ENCODE results near the gene ADAMTS15. TPM values are rescaled to one million over a fixed set of nuclear protein-coding genes. Genes with fewer than 3 reads are reported as not detected.

The ADAMTS15 gene
- total RNA-seq, 1 donor from 2014 or later, result 9.9 TPM

DNA sequence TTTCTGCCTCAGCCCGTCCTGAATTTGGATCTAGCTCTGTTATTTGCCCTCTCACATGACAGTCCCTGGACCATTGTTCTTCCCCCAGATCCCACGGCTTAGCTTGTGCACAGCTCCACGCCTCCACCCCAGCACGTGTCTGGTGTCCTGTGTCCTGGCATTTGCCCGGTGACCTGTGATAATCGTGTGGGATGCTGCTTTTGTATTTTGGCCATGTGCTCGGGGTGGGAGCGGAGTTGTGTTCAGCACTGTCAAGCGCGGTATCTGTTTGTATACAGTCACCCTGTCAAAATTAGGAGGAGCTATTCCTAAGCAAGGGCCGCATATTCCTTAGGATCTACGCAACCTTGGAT is 31.9 kb upstream of the ADAMTS15 start:
- no peak for DNase-seq (ENCODE audit: low spot score in 2 of 2, unreplicated experiment in 2 of 2)
- no peak overlapping the region for H3K27ac Mint-ChIP-seq
- H3K27me3 Mint-ChIP-seq (ENCODE audit: low read depth), result peaks cover 41% of the 10 kb centered on the region
- H3K36me3 Mint-ChIP-seq, result no peaks in the 10 kb centered on the region
- no peaks in the 10 kb centered on the region for H3K9me3 Mint-ChIP-seq
- TF ChIP-seq, protein P1, sequence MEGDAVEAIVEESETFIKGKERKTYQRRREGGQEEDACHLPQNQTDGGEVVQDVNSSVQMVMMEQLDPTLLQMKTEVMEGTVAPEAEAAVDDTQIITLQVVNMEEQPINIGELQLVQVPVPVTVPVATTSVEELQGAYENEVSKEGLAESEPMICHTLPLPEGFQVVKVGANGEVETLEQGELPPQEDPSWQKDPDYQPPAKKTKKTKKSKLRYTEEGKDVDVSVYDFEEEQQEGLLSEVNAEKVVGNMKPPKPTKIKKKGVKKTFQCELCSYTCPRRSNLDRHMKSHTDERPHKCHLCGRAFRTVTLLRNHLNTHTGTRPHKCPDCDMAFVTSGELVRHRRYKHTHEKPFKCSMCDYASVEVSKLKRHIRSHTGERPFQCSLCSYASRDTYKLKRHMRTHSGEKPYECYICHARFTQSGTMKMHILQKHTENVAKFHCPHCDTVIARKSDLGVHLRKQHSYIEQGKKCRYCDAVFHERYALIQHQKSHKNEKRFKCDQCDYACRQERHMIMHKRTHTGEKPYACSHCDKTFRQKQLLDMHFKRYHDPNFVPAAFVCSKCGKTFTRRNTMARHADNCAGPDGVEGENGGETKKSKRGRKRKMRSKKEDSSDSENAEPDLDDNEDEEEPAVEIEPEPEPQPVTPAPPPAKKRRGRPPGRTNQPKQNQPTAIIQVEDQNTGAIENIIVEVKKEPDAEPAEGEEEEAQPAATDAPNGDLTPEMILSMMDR (IDR thresholded peaks at IDR 0.05; ENCODE audit: unreplicated experiment), result no peak
- H3K4me3 Mint-ChIP-seq, result no peak overlapping the region
- H3K4me1 Mint-ChIP-seq, result peaks cover 15% of the 10 kb centered on the region

DNA sequence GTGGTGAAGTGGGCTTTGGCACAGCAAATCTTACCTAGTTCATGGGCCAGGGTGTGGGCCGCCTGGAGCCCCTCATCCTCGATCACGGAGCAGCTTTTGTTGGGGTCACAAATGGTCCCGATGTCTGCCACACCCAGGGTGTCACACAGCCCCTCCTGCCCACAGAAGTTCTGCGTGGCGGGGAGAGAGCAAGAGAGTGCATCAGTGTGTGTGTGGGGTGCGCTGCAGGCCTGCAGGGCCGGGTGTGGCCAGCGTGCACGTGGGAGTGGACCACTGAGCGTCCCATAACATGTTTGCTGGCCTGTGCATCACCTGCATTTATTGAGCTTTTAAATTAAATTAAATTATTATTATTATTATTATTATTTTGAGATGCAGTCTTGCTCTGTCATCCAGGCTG is 31.5 kb upstream of the ADAMTS15 start:
- TF ChIP-seq, protein P1 (IDR thresholded peaks at IDR 0.05; ENCODE audit: unreplicated experiment), result no peak
- Mint-ChIP-seq H3K27me3 (ENCODE audit: low read depth) (peaks cover 37% of the 10 kb centered on the region), H3K9me3 (no peaks in the 10 kb centered on the region), H3K4me3 (no peak overlapping the region), H3K4me1 (peaks cover 15% of the 10 kb centered on the region), H3K27ac (no peak overlapping the region), H3K36me3 (no peaks in the 10 kb centered on the region)
- DNase-seq (ENCODE audit: low spot score in 2 of 2, unreplicated experiment in 2 of 2), result no peak

DNA sequence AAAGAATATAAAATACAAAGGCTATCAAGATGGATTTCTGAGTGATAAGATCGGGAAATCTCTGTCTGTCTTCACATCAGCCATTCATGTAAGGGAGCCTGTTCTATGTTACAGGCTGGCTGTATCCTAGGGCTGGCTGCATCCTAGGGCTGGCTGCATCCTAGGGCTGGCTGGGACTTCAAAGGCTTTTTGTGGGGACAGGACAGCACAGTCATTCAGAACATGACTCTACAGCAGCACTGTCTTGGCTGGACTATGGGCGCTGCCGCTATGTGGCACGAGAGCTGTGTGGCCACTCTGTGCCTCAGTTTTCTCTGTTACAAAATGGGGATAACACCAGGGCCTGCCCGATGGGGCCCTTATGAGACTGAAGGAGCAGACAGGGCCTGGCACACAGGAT is 30.2 kb upstream of the ADAMTS15 start:
- H3K4me1 Mint-ChIP-seq, result peaks cover 15% of the 10 kb centered on the region
- peaks cover 42% of the 10 kb centered on the region for H3K27me3 Mint-ChIP-seq (ENCODE audit: low read depth)

DNA sequence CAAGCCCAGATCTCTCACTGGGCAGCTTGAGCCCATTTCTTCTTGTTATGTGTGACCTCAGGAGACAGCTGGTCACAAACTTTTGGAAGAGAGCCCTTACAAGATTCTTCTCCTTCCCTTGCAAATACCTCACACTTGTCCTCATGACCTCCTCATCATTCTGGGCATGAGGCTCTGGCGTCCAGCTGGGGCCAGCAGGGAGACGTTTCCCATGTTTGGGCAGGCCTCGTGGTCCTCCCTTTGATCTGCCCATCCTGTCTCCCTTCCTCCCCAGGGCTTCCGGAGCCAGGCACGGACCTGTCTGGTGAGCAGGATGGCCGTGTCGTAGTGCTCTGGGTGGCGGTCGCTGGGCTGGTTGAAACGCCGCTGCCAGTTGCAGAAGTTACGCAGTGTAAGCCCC is 29.7 kb upstream of the ADAMTS15 start:
- no peak for DNase-seq (ENCODE audit: low spot score in 2 of 2, unreplicated experiment in 2 of 2)
- Mint-ChIP-seq H3K9me3 (no peaks in the 10 kb centered on the region), H3K27ac (no peak overlapping the region), H3K4me3 (no peak overlapping the region), H3K4me1 (peaks cover 12% of the 10 kb centered on the region), H3K36me3 (no peaks in the 10 kb centered on the region), H3K27me3 (ENCODE audit: low read depth) (peaks cover 37% of the 10 kb centered on the region)
- TF ChIP-seq, protein P1 (IDR thresholded peaks at IDR 0.05; ENCODE audit: unreplicated experiment), result no peak

More for the DNA sequence above, 30.2 kb upstream of the ADAMTS15 start:
- Mint-ChIP-seq H3K4me3 (no peak overlapping the region), H3K9me3 (no peaks in the 10 kb centered on the region), H3K27ac (no peak overlapping the region), H3K36me3 (no peaks in the 10 kb centered on the region)
- DNase-seq (ENCODE audit: low spot score in 2 of 2, unreplicated experiment in 2 of 2), result no peak
- TF ChIP-seq, protein P1 (IDR thresholded peaks at IDR 0.05; ENCODE audit: unreplicated experiment), result no peak

DNA sequence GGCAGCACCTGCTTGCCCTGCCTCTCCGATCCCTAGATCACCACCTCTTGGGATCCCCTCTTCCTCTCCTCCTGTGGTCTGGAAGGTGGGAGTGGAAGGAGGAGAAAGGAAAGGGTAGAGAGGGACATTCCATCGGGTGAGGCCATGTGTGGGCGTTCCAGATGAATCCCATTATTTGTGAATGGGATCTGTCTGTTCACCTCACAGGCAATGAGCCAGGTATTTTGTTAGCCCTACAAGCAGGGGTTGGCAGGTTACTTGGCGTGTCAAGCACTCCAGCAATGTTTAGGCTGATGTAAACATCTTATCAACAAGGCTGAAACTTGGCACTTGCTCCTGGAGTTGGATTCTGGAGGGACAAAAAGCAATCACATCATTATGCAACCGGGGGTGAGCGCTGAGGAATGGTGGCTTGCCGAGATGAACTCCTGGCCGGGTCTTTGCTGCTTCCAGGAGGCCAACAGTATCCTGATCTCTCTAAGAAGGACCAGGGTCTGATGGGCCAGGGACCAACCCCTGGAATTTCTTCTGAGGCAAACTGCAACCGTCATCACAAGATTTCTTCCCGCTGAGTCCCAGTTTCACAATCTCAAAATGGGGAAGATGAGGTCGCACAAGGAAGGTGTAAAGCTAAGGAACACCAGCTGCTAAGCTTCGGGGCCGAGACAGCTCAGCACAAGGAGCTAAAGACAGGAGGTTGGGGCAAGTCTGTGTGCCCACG is 27.8 kb upstream of the ADAMTS15 start:
- Mint-ChIP-seq H3K4me1 (peaks cover 19% of the 10 kb centered on the region), H3K27ac (no peak overlapping the region), H3K36me3 (no peaks in the 10 kb centered on the region), H3K9me3 (no peaks in the 10 kb centered on the region), H3K27me3 (ENCODE audit: low read depth) (peaks cover 41% of the 10 kb centered on the region), H3K4me3 (no peak overlapping the region)
- TF ChIP-seq, protein P1 (IDR thresholded peaks at IDR 0.05; ENCODE audit: unreplicated experiment), result no peak
- no peak for DNase-seq (ENCODE audit: low spot score in 2 of 2, unreplicated experiment in 2 of 2)

All from mesothelial cell of epicardium (in vitro differentiated cells).